HepG2 (cell line): ENCODE data around the gene PKLR. TPM values are rescaled to one million over a fixed set of nuclear protein-coding genes. Genes with fewer than 3 reads are reported as not detected.

Experiments used
- ARNT ChIP-seq: fragments of 450-650 bp; IDR thresholded peaks from 2 replicates; pipeline ENCODE4 v1.6.1; 2017
- BRD4 ChIP-seq: sonication (generic); formaldehyde crosslinking; IDR thresholded peaks from 2 replicates; pipeline ENCODE4 v1.4.0; 2020; ENCODE audit warnings: missing genetic modification reagents
- CENPBD1 ChIP-seq: sonication (generic); formaldehyde crosslinking; IDR thresholded peaks from 2 replicates; pipeline ENCODE4 v1.8.0; 2022; ENCODE audit warnings: missing genetic modification reagents, low read depth, mild to moderate bottlenecking, borderline replicate concordance
- CENPT ChIP-seq: sonication (generic); formaldehyde crosslinking; IDR thresholded peaks from 2 replicates; pipeline ENCODE4 v1.8.0; 2022; ENCODE audit warnings: low read depth, mild to moderate bottlenecking, moderate library complexity, missing genetic modification reagents
- GRHL1 ChIP-seq: sonication (generic); formaldehyde crosslinking; conservative IDR thresholded peaks from 2 replicates; pipeline ENCODE4 v1.8.0; 2022; ENCODE audit warnings: missing genetic modification reagents
- NR2F6 ChIP-seq, 2 experiments: IDR thresholded peaks; 2 replicates each; pipeline ENCODE4 v1.6.1; 2016; ENCODE audit warnings: antibody characterized with exemption in 1 of 2, mild to moderate bottlenecking in 1 of 2
- PPARG ChIP-seq: conservative IDR thresholded peaks from 2 replicates; pipeline ENCODE4 v1.6.1; 2016; ENCODE audit warnings: missing biosample characterization, missing genetic modification reagents
- PRPF4 ChIP-seq: fragments of 200-400 bp; formaldehyde crosslinking; IDR thresholded peaks from 2 replicates; pipeline ENCODE4 v1.6.1; 2016; ENCODE audit warnings: low read length, low read depth; ENCODE audit not compliant: poor library complexity, severe bottlenecking
- SMAD9 ChIP-seq: sonication (generic); formaldehyde crosslinking; IDR thresholded peaks from 2 replicates; pipeline ENCODE4 v1.5.1; 2020; ENCODE audit warnings: mild to moderate bottlenecking, missing genetic modification reagents
- SRF ChIP-seq: IDR thresholded peaks from 2 replicates; pipeline ENCODE4 v1.6.1; 2011; ENCODE audit warnings: mild to moderate bottlenecking, low read depth, low read length, moderate library complexity
- TFDP2 ChIP-seq: sonication (generic); formaldehyde crosslinking; IDR thresholded peaks from 2 replicates; pipeline ENCODE4 v1.4.0; 2020; ENCODE audit warnings: missing genetic modification reagents
- ZBTB42 ChIP-seq: sonication (generic); formaldehyde crosslinking; IDR thresholded peaks from 2 replicates; pipeline ENCODE4 v1.5.0; 2020; ENCODE audit warnings: mild to moderate bottlenecking, missing genetic modification reagents
- ZFP36L2 ChIP-seq: sonication (generic); formaldehyde crosslinking; IDR thresholded peaks from 2 replicates; pipeline ENCODE4 v1.4.0; 2020; ENCODE audit warnings: missing genetic modification reagents
- ZHX2 ChIP-seq, 2 experiments: sonication (generic) in 1 of 2; formaldehyde crosslinking in 1 of 2; IDR thresholded peaks; 2 replicates each; pipeline versions ENCODE4 v1.6.1 to v1.9.0; 2014 to 2022; ENCODE audit warnings: antibody characterized with exemption in 1 of 2, borderline replicate concordance in 1 of 2, inconsistent platforms in 1 of 2, low read depth in 1 of 2, missing genetic modification reagents in 1 of 2
- ZKSCAN5 ChIP-seq: sonication (generic); formaldehyde crosslinking; IDR thresholded peaks from 2 replicates; pipeline ENCODE4 v1.5.1; 2020; ENCODE audit warnings: mild to moderate bottlenecking, missing genetic modification reagents
- ZNF274 ChIP-seq: sonication (generic); formaldehyde crosslinking; IDR thresholded peaks from 2 replicates; pipeline ENCODE4 v1.5.1; 2020; ENCODE audit warnings: mild to moderate bottlenecking, missing genetic modification reagents
- ZNF496 ChIP-seq: sonication (generic); formaldehyde crosslinking; IDR thresholded peaks from 2 replicates; pipeline ENCODE4 v1.8.1; 2023; ENCODE audit warnings: mild to moderate bottlenecking, moderate library complexity, missing genetic modification reagents; ENCODE audit not compliant: insufficient replicate concordance
- ZNF670 ChIP-seq: sonication (generic); formaldehyde crosslinking; IDR thresholded peaks from 2 replicates; pipeline ENCODE4 v1.8.0; 2022; ENCODE audit warnings: mild to moderate bottlenecking, missing genetic modification reagents, borderline replicate concordance
- ZNF784 ChIP-seq: sonication (generic); formaldehyde crosslinking; IDR thresholded peaks from 2 replicates; pipeline ENCODE4 v1.5.1; 2020; ENCODE audit warnings: missing genetic modification reagents, mild to moderate bottlenecking, borderline replicate concordance
- polyA plus RNA-seq, 8 experiments: library from polyadenylated mRNA; depleted of rRNA in 3 of 8; stranded (reverse) in 7 of 8; unstranded in 1 of 8; fragments of >200 nt; fragmentation: Illumina TruSeq in 4 of 8; extraction: Trizol in 4 of 8; gene quantifications; 2 replicates each; pipeline versions ENCODE4 v1.2.1 to v1.2.3, GENCODE V29; 2011 to 2016; ENCODE audit warnings: low read depth in 4 of 8, missing spikeins in 1 of 8, mixed read lengths in 1 of 8; ENCODE audit not compliant: insufficient read depth in 1 of 8
- total RNA-seq, 5 experiments: library from RNA; depleted of rRNA; stranded (reverse); fragments of >200 nt; fragmentation: Illumina TruSeq; extraction: Trizol; gene quantifications; 2 replicates each; pipeline ENCODE4 v1.2.3, GENCODE V29; 2016; ENCODE audit warnings: low read depth in 1 of 5

Gene PKLR
- total and polyA plus RNA-seq, 2 of the 13 experiments (the other 11 are each of a cell fraction or from before 2014, with no cell fraction given): 10.3 to 29.3 TPM

GRCh38 chr1:155277070-155277901 lies 24.0 kb downstream of the PKLR start, which contains the start of gene HCN3 (continued):
- no peak for TF ChIP-seq ZHX2 (IDR thresholded peaks at IDR 0.05; ENCODE audit: low read depth)
- no peak for TF ChIP-seq ZHX2 (CRISPR knock-in tag; IDR thresholded peaks at IDR 0.05; ENCODE audit: borderline replicate concordance)
- no peak for TF ChIP-seq NR2F6 (IDR thresholded peaks at IDR 0.05)
- TF ChIP-seq NR2F6 (CRISPR knock-in tag; IDR thresholded peaks at IDR 0.05): no peak
- no peak for TF ChIP-seq ZNF784 (CRISPR knock-in tag)
- no peak for TF ChIP-seq PRPF4
- no peak for TF ChIP-seq SRF
- no peak for TF ChIP-seq ZNF670 (CRISPR knock-in tag)
- TF ChIP-seq ZFP36L2 (CRISPR knock-in tag): no peak
- no peak for TF ChIP-seq BRD4 (CRISPR knock-in tag)
- no peak for TF ChIP-seq ZBTB42
- TF ChIP-seq ARNT: no peak
- TF ChIP-seq ZKSCAN5 (CRISPR knock-in tag): no peak
- no peak for TF ChIP-seq GRHL1
- 0 out of 2 replicates have a peak, but pooled peaks have one; percentile 52 for TF ChIP-seq ZNF274 (CRISPR knock-in tag)
- TF ChIP-seq SMAD9: no peak
- TF ChIP-seq CENPT: no peak
- TF ChIP-seq ZNF496 (CRISPR knock-in tag): no peak
- peak; percentile 80 for TF ChIP-seq PPARG
- peak; percentile 99 for TF ChIP-seq TFDP2
- no peak for TF ChIP-seq CENPBD1
